Neural progenitor cell (in vitro differentiated cells): ENCODE data around the gene ITIH2.

Experiments used
- EZH2 ChIP-seq: fragments of 200-600 bp; sonication (generic); IDR thresholded peaks from 2 replicates; pipeline ENCODE4 v1.6.1; 2017; ENCODE audit warnings: antibody characterized with exemption, mild to moderate bottlenecking, moderate library complexity
- TF ChIP-seq, protein P1 (sequence below): fragments of 200-600 bp; sonication (generic); IDR thresholded peaks from 2 replicates; pipeline ENCODE4 v1.5.1; 2017; ENCODE audit warnings: antibody characterized with exemption, mild to moderate bottlenecking

- TF ChIP-seq, protein P1, sequence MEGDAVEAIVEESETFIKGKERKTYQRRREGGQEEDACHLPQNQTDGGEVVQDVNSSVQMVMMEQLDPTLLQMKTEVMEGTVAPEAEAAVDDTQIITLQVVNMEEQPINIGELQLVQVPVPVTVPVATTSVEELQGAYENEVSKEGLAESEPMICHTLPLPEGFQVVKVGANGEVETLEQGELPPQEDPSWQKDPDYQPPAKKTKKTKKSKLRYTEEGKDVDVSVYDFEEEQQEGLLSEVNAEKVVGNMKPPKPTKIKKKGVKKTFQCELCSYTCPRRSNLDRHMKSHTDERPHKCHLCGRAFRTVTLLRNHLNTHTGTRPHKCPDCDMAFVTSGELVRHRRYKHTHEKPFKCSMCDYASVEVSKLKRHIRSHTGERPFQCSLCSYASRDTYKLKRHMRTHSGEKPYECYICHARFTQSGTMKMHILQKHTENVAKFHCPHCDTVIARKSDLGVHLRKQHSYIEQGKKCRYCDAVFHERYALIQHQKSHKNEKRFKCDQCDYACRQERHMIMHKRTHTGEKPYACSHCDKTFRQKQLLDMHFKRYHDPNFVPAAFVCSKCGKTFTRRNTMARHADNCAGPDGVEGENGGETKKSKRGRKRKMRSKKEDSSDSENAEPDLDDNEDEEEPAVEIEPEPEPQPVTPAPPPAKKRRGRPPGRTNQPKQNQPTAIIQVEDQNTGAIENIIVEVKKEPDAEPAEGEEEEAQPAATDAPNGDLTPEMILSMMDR: no peak
- TF ChIP-seq EZH2: no peak
Measured at GRCh38 chr10:7787857-7788638, 84.9 kb downstream of the ITIH2 start, which contains the start of the genes ATP5F1C and KIN.
